BLaER1 treated with 17β-estradiol and CSF1 and Interleukin-3, amounts not matched to agents 10 nM and 100 nM (cell line): ENCODE measurements around the gene CTAG1B.

Source experiments
- H3K27ac ChIP-seq, 11 experiments: shearing (Covaris generic); formaldehyde crosslinking; 2 replicates each; pipeline ENCODE4 v1.8.1; 2022
- H3K27me3 ChIP-seq, 11 experiments: shearing (Covaris generic); formaldehyde crosslinking; 2 replicates each; pipeline ENCODE4 v1.8.1; 2022
- H3K36me3 ChIP-seq, 11 experiments: shearing (Covaris generic); formaldehyde crosslinking; 2 replicates each; pipeline ENCODE4 v1.8.1; 2022
- H3K4me1 ChIP-seq, 10 experiments: shearing (Covaris generic); formaldehyde crosslinking; 2 replicates each; pipeline ENCODE4 v1.8.1; 2022
- H3K4me2 ChIP-seq, 11 experiments: shearing (Covaris generic); formaldehyde crosslinking; 2 replicates each; pipeline ENCODE4 v1.8.1; 2022
- H3K4me3 ChIP-seq, 10 experiments: shearing (Covaris generic); formaldehyde crosslinking; 2 replicates each; pipeline ENCODE4 v1.8.1; 2022
- H3K9ac ChIP-seq, 11 experiments: shearing (Covaris generic); formaldehyde crosslinking; 2 replicates each; pipeline ENCODE4 v1.8.1; 2022
- H3K9me3 ChIP-seq, 11 experiments: shearing (Covaris generic); formaldehyde crosslinking; replicated peaks in 1 of 11; 2 replicates each; pipeline ENCODE4 v1.8.1; 2022
- H4K20me1 ChIP-seq, 11 experiments: shearing (Covaris generic); formaldehyde crosslinking; 2 replicates each; pipeline ENCODE4 v1.8.1; 2022
- Cebpa-rat ChIP-seq, 11 experiments: shearing (Covaris generic); IDR thresholded peaks; 2 replicates each; pipeline ENCODE4 v1.8.1; 2022

Gene CTAG1B

GRCh38 chrX:154603438-154604430 lies 15.3 kb downstream of the CTAG1B start:
- Histone ChIP-seq H3K9ac (peak overlapping the region in 2 of 11 experiments; percentile 24 to 30; a peak in 3 of 22 replicates), H3K4me1 (peaks cover 9 to 47% (median 25%) of the 10 kb centered on the region in 10 experiments; a peak in 18 of 20 replicates), H3K4me3 (no peak overlapping the region), H3K27ac (peak overlapping the region in 6 of 11 experiments; percentile 48 to 67 (median 55); a peak in 11 of 22 replicates), H3K9me3 (peaks cover 0 to 18% (median 0%) of the 10 kb centered on the region in 11 experiments; a peak in 5 of 22 replicates), H3K4me2 (peak overlapping the region in 10 of 11 experiments; percentile 7 to 74 (median 50); a peak in 14 of 22 replicates), H4K20me1 (peaks cover 0 to 4% (median 0%) of the 10 kb centered on the region in 11 experiments; a peak in 3 of 22 replicates), H3K36me3 (no peaks in the 10 kb centered on the region), H3K27me3 (peaks cover 76 to 98% (median 94%) of the 10 kb centered on the region in 11 experiments)
- no peak for TF ChIP-seq Cebpa-rat (IDR thresholded peaks at IDR 0.05)

- H3K36me3 ChIP-seq, result no peaks in the 10 kb centered on the region
- peak overlapping the region in 6 of 11 experiments; percentile 48 to 67 (median 55); a peak in 10 of 22 replicates for H3K27ac ChIP-seq
- TF ChIP-seq Cebpa-rat (IDR thresholded peaks at IDR 0.05), result no peak
- no peak overlapping the region; a peak in 1 of 22 replicates for H3K9ac ChIP-seq
- no peak overlapping the region for H3K4me3 ChIP-seq
- peak overlapping the region in 8 of 11 experiments; percentile 20 to 74 (median 56); a peak in 13 of 22 replicates for H3K4me2 ChIP-seq
- H3K9me3 ChIP-seq, result peaks cover 0 to 24% (median 1%) of the 10 kb centered on the region in 11 experiments; a peak in 8 of 22 replicates
- peaks cover 77 to 100% (median 96%) of the 10 kb centered on the region in 11 experiments for H3K27me3 ChIP-seq
- peaks cover 0 to 4% (median 0%) of the 10 kb centered on the region in 11 experiments; a peak in 3 of 22 replicates for H4K20me1 ChIP-seq
- H3K4me1 ChIP-seq, result peaks cover 9 to 47% (median 25%) of the 10 kb centered on the region in 10 experiments; a peak in 18 of 20 replicates
Measured at GRCh38 chrX:154602766-154603437, 16.2 kb downstream of the CTAG1B start.

- Histone ChIP-seq H3K36me3 (no peaks in the 10 kb centered on the region), H4K20me1 (peaks cover 0 to 4% (median 0%) of the 10 kb centered on the region in 11 experiments; a peak in 3 of 22 replicates), H3K27ac (no peak overlapping the region), H3K27me3 (peaks cover 73 to 100% (median 97%) of the 10 kb centered on the region in 11 experiments), H3K4me2 (no peak overlapping the region), H3K4me3 (no peak overlapping the region), H3K9me3 (peaks cover 5 to 27% (median 8%) of the 10 kb centered on the region in 11 experiments; a peak in 20 of 22 replicates), H3K4me1 (peaks cover 9 to 47% (median 25%) of the 10 kb centered on the region in 10 experiments; a peak in 18 of 20 replicates), H3K9ac (no peak overlapping the region)
- TF ChIP-seq Cebpa-rat (IDR thresholded peaks at IDR 0.05), result no peak
Measured at GRCh38 chrX:154602226-154602625, 16.9 kb downstream of the CTAG1B start.

GRCh38 chrX:154600759-154601374 lies 18.2 kb downstream of the CTAG1B start:
- no peaks in the 10 kb centered on the region for H3K36me3 ChIP-seq
- H3K4me3 ChIP-seq, result no peak overlapping the region
- H4K20me1 ChIP-seq, result peaks cover 0 to 4% (median 0%) of the 10 kb centered on the region in 11 experiments; a peak in 3 of 22 replicates
- H3K27ac ChIP-seq, result no peak overlapping the region
- H3K4me1 ChIP-seq, result peaks cover 9 to 47% (median 26%) of the 10 kb centered on the region in 10 experiments; a peak in 18 of 20 replicates
- peak overlapping the region in 5 of 11 experiments; percentile 35 to 73 (median 48); a peak in 6 of 22 replicates for H3K4me2 ChIP-seq
- peaks cover 68 to 100% (median 97%) of the 10 kb centered on the region in 11 experiments for H3K27me3 ChIP-seq
- TF ChIP-seq Cebpa-rat (IDR thresholded peaks at IDR 0.05), result no peak
- peaks cover 11 to 34% (median 14%) of the 10 kb centered on the region in 11 experiments; a peak in 20 of 22 replicates for H3K9me3 ChIP-seq
- no peak overlapping the region for H3K9ac ChIP-seq

GRCh38 chrX:154599531-154599930 lies 19.6 kb downstream of the CTAG1B start:
- Histone ChIP-seq H3K27ac (no peak overlapping the region), H3K4me2 (peak overlapping the region in 9 of 11 experiments; percentile 15 to 73 (median 37); a peak in 14 of 22 replicates), H3K9ac (no peak overlapping the region), H3K4me3 (no peak overlapping the region), H4K20me1 (peaks cover 0 to 4% (median 0%) of the 10 kb centered on the region in 11 experiments; a peak in 2 of 22 replicates), H3K27me3 (peaks cover 70 to 100% (median 97%) of the 10 kb centered on the region in 11 experiments), H3K36me3 (no peaks in the 10 kb centered on the region), H3K9me3 (peaks cover 9 to 36% (median 14%) of the 10 kb centered on the region in 11 experiments; a peak in 20 of 22 replicates), H3K4me1 (peaks cover 9 to 44% (median 24%) of the 10 kb centered on the region in 10 experiments; a peak in 18 of 20 replicates)
- no peak for TF ChIP-seq Cebpa-rat (IDR thresholded peaks at IDR 0.05)

GRCh38 chrX:154598656-154599055 lies 20.4 kb downstream of the CTAG1B start:
- H3K4me3 ChIP-seq, result no peak overlapping the region
- H4K20me1 ChIP-seq, result peaks cover 0 to 3% (median 0%) of the 10 kb centered on the region in 11 experiments; a peak in 2 of 22 replicates
- H3K9me3 ChIP-seq, result peaks cover 9 to 43% (median 14%) of the 10 kb centered on the region in 11 experiments; a peak in 20 of 22 replicates
- no peak for TF ChIP-seq Cebpa-rat (IDR thresholded peaks at IDR 0.05)
- no peak overlapping the region for H3K27ac ChIP-seq
- peaks cover 70 to 100% (median 97%) of the 10 kb centered on the region in 11 experiments for H3K27me3 ChIP-seq
- no peak overlapping the region for H3K9ac ChIP-seq
- peaks cover 9 to 36% (median 16%) of the 10 kb centered on the region in 10 experiments; a peak in 18 of 20 replicates for H3K4me1 ChIP-seq
- H3K4me2 ChIP-seq, result no peak overlapping the region
- H3K36me3 ChIP-seq, result no peaks in the 10 kb centered on the region

- no peak overlapping the region for H3K9ac ChIP-seq
- no peak overlapping the region for H3K27ac ChIP-seq
- no peaks in the 10 kb centered on the region for H3K36me3 ChIP-seq
- no peak overlapping the region for H3K4me2 ChIP-seq
- TF ChIP-seq Cebpa-rat (IDR thresholded peaks at IDR 0.05), result no peak
- H3K4me3 ChIP-seq, result no peak overlapping the region
- peaks cover 8 to 30% (median 10%) of the 10 kb centered on the region in 10 experiments; a peak in 16 of 20 replicates for H3K4me1 ChIP-seq
- H4K20me1 ChIP-seq, result no peaks in the 10 kb centered on the region; a peak in 1 of 22 replicates
- H3K27me3 ChIP-seq, result peaks cover 63 to 100% (median 97%) of the 10 kb centered on the region in 11 experiments
- peaks cover 12 to 57% (median 29%) of the 10 kb centered on the region in 11 experiments for H3K9me3 ChIP-seq
Measured at GRCh38 chrX:154597221-154597620, 21.9 kb downstream of the CTAG1B start.
